Activated effector memory CD4-positive, alpha-beta T cell treated with anti-CD3 and anti-CD28 coated beads, Interleukin-2, amount 50 U/mL, for 16 hours (primary cell): ENCODE results near the gene NOL3.
A peak's percentile ranks its signal among the peaks of the same experiment; 100 is the strongest.

Experiments used
- DNase-seq: peaks from one replicate; pipeline ENCODE4 v3.0.0-alpha.2; 2020

The NOL3 gene

GRCh38 chr16:67190448-67191399, 20.4 kb downstream of the NOL3 start:
- DNase-seq, result no peak

- no peak for DNase-seq
These were observed 21.2 kb downstream of the NOL3 start for GRCh38 chr16:67191411-67191994.

GRCh38 chr16:67191995-67192681, 21.8 kb downstream of the NOL3 start, which contains the start of gene E2F4:
Gene E2F4, plus strand, starts transcription at chr16:67192155. Its CDS starts 73 bp downstream, at chr16:67192228.
- DNase-seq, result peak; percentile 95

- no peak for DNase-seq
These were observed 22.5 kb downstream of the NOL3 start for GRCh38 chr16:67192781-67193361.

GRCh38 chr16:67193536-67193935, 23.2 kb downstream of the NOL3 start:
- no peak for DNase-seq

- DNase-seq, result no peak
These were observed 23.9 kb downstream of the NOL3 start for GRCh38 chr16:67194260-67194659.

- DNase-seq, result no peak
These were observed 25.3 kb downstream of the NOL3 start for GRCh38 chr16:67195676-67196075.

- no peak for DNase-seq
These were observed 26.5 kb downstream of the NOL3 start for GRCh38 chr16:67196881-67197280.

GRCh38 chr16:67197704-67198103, 27.4 kb downstream of the NOL3 start:
- no peak for DNase-seq

- DNase-seq, result no peak
These were observed 27.9 kb downstream of the NOL3 start for GRCh38 chr16:67198238-67198734.

- no peak for DNase-seq
These were observed 28.9 kb downstream of the NOL3 start, which contains the start of gene ELMO3 for GRCh38 chr16:67199011-67199807. Gene ELMO3, plus strand, starts transcription at chr16:67199131. Its CDS starts 196 bp downstream, at chr16:67199327.

- no peak for DNase-seq
These were observed 29.5 kb downstream of the NOL3 start for GRCh38 chr16:67199808-67200198.

GRCh38 chr16:67200491-67200890, 30.2 kb downstream of the NOL3 start:
- DNase-seq, result no peak

- no peak for DNase-seq
These were observed 31.3 kb downstream of the NOL3 start for GRCh38 chr16:67201411-67202345.

- no peak for DNase-seq
These were observed 32.1 kb downstream of the NOL3 start for GRCh38 chr16:67202426-67202825.

GRCh38 chr16:67202956-67203493, 32.7 kb downstream of the NOL3 start:
- DNase-seq, result no peak

GRCh38 chr16:67204076-67204475, 33.7 kb downstream of the NOL3 start:
- DNase-seq, result no peak

- no peak for DNase-seq
These were observed 35.9 kb downstream of the NOL3 start for GRCh38 chr16:67206129-67206837.

- DNase-seq, result no peak
These were observed 36.5 kb downstream of the NOL3 start for GRCh38 chr16:67206838-67207248.
